ENCODE measurements around the gene PIGZ.

The PIGZ gene

DNA sequence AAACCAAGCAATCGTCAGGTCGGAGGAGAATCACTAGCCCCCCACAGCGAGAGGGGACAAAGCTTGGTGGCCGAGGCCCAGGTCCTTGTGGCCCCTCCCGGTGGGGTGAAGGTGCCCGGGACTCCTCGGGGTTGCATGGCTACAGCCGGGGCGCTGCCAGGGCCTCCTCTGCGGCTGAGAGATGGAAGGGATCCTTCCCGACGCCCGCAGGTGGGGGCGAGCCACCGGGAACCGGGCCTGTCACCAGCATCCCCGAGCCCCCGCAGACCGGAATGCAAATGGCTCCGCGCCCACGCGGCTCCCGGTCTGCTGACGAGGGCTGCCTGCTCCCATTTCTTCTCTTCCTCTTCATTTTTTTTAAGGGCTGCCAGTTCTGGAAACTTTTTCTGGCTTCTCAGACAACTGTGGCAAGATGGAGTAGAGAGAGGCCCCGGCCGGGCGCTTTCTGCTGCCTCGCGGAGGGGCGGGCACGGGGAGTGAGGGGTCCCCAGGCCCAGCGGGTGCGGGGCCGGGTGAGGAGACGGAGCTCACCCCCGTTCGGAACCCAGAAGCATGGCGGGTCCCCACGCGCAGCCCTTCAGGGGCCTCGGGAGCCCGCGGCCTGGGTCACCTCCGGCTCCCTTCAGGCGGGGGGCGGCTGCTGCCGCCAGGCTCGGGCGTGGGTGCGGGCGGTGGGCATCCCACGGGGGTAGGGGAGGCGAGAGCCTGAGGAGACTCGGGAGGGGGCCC lies 33.5 kb upstream of the PIGZ start:
- no peak for DNase-seq

DNA sequence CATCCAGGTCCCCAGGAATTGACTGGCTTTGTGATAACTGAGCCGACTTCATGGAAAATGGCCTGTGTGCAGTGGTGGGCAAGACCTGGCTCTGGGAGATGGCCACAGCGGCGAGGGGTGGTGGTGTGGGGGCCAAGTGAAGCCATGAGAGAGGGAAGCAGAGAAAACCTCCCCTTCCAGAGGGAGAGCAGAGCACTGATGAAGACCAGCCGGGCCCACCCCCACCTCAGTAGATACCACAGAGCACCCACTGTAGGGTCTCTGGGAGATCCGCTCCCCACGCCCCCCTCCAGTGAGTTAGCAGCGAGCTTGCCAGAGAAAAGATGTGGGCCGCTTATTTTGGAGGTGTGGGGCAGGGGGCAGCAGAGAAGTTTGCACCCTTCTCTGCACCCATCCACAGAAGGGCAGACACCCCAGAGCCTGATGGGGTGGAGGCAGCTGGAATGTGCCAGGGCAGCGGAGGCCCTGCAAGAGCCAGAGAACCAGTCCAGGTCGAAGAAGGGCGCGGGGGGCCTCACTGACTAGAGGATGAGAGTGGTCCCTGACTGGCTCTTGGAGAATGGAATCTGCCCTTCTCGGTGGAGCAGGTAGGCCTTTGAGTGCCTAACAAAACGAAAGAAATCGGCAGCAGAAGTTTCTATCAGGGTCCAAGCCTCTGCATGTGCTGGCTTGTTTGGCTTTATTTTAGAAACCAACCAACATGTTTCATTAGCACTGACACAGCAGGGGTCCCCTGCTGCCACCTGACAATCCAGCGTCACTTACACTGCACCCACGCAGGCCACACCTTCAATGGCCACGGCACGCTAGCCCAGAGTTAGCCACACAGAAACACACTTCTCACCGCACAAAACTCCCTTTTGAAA lies 32.7 kb upstream of the PIGZ start:
- peak in 1 of 2 donors; percentile 1 for DNase-seq

DNA sequence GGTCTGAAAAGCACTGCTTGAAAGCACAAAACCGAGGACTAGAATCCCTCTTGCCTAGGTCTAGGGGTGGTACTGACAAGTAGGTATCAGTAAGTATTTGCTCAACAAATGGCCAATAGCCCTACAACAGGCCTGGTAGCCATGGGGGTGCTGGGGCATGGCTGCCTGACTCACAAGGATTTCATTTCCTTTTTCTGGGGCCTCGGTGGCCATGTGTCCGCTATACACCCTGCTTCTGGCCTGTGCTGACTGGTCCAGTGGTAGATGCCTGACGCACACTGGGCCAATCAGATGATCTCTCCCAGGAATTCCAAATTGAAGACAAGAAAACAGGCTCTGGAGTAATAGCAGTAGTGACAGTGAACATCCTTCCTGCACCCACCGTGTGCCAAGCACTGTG lies 31.6 kb upstream of the PIGZ start:
- DNase-seq, result no peak

DNA sequence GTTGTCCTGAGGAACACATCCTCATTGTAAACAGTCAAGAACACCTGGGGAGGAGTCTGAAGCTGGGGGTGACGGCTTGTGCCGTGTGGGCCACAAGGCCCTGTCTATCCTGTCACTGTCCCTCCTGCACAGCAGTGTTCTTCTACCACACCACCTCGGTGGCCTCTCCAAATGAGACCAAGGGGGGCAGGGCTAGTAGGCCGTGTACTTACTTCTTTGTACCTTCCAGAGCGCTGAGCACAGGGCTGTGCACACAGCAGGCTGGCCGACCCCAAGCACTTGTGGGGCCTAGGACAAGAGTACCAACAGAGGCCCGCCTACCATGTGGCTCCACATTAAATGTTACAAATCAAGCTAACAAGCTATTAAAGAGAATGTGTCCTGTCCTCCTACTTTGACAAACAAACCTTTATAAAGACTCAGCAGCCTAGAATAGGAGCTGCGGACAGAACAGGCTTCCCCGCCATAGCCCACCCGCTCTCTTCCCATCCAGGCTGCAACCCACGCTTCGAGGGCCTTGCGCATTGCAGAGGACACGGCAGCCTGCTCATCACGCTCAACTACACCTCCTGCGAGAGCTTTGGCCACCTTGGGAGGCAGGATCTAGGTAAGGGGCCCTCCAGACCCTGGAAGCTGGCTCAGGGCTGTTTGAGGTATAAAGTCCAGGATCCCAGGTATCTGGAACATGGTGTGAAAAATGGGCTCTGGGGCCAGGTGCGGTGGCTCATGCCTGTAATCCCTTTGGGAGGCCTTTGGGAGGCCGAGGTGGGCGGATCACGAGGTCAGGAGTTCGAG lies 30.5 kb upstream of the PIGZ start:
- no peak for DNase-seq

DNA sequence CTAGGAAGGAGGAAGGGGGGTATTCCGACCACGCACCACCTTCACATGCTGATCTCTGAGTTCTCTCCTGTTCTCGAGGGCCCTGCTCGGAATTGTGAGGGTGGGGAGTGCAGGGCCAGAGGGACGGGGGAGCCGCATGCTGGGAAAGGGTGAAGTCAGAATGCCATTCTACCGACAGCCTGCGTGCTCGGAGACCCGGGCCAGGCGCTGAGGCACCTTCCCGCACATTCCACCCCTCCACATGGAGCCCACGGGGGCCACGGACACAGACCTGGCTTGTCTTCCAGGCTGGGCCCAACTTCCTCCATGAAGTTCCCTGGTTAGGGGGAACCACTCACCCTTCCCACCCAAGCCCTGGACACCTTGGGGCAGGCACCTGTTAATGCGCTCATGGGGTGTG lies 28.7 kb upstream of the PIGZ start:
- no peak for DNase-seq

DNA sequence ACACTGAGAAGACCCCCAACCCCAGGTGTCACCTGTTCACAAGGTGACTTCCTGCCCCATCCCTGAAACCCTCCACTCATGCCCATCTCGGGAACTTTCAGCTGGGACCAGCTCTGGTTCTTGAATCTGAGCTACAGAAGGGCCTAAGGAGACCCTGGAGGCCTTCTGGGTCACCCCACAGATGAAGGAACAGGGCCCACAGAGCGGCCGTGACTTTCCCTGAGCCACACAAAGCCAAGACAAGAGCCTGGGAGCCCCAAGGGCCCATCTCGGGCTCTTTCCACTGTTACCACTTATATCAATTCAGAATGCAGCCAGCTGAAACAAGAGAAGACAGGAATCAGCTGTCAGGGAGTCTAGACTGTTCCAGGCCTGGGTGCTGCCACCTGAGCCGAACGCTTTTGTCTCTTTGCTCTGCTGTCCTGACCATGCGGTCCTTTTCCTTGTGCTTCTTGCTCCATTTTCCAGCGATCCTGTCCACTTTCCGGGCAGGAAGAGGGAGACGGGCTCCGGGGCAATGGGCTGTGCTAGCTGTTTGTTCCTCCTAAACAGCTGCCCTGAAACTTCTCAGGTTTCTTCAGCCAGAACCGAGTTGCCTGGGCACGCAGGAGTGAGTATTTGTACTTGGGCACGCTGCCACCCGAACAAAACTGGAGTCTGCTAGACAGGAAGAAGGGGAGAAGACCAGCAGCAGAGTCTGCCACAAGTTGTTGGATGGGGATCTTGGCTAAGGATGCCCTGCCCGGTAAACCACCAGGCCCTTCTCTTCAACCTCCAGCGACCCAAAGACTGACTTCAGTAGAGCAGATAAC lies 28.0 kb upstream of the PIGZ start:
- DNase-seq, result no peak

DNA sequence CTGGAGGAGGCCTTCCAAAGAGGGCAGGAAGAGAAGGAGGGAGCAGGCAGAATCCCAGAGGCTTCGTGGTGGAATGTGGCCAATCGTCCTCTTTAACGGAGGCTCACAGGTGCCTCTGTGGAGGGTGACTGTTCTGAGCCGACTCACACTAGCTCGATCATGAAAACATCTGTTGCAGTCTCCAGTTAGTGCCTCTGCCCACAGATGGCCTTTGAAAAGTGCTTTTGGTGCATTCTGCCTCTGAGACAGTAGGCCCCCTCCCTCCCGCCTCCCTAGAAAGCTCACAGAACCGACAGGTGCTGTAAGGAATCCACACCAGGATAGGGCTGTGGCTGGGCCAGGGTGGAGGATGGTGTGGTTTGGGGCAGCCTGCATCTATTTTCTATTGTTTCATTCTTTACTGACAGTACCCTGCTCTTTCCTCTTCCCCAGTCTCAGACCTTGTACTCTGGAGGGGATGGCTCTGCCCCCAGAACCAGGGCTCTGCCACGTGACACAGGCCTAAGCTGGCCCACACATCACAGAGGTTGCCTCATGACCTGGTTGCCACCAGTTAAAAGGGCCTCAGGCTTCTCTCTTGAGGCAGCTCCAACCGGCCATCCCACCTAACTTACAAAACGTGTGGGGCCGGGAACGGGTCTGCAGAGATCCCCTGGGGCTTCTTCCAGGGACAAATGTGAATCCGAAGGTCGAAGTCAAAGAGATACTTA lies 27.2 kb upstream of the PIGZ start:
- DNase-seq, result no peak

DNA sequence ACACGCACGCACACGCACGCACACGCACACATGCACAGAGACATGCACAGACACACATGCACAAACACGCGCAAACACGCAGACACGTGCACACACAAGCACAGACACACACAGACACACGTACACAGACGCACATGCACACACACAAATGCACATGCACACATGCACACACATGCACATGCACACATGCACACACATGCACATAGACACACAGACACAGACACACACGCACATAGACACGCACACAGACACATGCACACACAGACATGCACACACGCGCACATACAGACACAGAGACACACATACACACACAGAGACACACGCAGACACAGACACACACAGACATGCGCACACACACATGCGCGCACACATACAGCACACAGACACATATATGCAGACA lies 26.4 kb upstream of the PIGZ start:
- no peak for DNase-seq

DNA sequence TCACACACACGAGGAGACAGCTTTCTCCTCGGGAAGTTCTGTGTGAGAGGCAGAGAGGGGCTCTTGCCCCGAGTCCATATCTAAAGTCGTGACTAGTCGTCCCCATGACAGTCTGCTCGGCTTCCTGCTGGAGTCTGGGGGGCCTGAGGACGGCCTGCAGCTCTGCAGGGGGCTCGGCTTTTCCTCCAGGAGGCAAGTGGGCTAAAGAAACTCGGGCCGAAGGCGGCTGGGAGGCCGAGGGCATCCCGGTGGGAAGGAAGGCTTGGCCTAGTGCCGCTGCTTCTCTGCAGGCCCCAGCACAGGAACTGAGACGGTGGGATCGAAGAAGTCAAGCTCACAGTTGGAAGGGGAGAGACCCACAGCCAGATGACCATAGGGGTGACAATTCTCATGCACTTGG lies 25.4 kb upstream of the PIGZ start:
- no peak for DNase-seq

DNA sequence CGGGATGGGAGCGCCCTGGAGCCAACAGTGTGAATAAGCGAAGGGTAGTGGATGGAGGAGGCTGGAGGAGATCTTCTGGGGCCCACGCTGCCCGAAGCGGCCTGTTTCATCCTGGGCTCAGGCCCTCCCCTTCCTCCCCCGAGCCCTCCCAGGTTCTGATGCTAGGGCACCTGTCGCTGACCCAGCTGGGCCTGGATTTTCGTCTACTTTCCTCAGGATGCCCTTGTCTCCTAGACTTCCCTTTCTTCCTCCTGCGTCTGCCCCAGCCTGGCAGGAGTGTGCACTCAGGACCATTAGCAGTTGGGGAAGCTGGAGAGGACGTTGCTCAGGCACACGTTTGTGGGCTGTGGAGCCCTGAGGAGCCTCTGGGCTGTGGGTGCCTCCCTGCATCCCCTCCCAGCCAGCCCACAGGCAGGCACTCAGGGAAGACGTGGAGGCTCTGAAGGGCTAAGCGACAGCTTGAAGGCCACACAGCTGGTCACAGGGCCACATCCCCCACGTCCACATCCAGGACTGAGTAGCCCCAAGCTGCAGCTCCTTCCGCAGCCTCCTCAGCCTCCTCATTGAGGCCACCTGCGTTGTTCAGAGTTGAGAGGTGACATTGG lies 23.9 kb upstream of the PIGZ start:
- no peak for DNase-seq

DNA sequence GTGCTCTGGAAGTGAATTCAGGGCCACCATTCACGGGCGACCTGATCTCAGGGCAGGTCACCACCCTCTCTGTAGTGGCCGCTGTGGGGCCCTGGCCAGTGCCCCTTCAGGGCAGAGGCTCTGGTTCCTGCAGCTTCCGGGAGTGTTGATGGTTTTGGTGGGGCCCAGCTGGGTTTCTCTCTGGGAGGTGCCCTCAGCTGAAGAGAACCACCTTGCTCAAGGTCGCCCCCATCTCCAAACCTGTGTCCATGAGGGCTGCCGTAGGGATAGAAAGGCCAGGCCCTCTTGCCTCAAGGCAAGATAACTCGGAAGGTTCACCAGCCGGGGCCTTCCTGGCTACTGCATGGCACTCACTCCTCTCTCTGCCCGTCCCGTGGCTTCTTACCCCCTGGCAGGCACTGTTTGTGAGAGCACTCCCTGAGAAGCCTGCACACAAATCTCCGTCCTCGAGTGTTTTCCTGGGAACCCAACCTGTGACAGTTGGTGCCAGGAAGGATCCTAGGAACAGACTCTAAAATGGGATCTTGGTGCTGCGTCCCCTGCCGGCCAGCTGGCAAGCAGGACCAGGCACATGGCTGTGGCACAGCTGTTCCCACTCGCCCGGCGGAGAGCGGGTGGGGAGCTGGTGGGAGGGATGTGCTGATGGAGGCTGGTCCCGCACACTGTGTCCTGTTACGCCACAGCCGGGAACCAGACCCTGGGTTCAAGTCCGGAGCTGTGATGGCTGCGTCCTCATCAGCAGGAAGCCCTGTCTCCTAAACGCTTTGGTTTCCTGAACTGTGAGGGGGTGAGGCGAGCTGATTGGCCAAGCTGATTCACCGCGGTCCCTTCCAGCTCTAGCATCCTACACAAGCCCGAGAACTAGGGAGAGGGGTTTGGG lies 23.2 kb upstream of the PIGZ start:
- no peak for DNase-seq

DNA sequence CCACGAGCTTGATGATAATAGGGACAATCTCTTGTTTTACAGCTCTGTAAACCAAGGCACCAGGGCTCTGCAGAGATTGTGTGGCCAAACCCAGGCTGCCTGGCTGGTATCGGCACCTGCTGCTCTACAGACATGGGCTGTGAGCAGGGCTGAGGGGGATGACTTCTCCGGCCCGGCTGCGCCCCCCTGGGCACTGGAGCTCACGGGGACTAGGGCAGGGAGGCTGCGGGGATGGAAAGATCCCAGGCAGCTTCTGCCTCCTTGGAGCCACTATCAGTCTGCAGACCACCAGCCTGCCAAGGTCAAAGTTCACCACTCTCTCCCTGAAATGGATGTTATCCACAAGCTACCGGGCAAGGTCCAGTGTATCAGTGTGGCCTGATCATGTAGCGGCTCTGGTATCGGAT lies 22.0 kb upstream of the PIGZ start:
- DNase-seq, result no peak

DNA sequence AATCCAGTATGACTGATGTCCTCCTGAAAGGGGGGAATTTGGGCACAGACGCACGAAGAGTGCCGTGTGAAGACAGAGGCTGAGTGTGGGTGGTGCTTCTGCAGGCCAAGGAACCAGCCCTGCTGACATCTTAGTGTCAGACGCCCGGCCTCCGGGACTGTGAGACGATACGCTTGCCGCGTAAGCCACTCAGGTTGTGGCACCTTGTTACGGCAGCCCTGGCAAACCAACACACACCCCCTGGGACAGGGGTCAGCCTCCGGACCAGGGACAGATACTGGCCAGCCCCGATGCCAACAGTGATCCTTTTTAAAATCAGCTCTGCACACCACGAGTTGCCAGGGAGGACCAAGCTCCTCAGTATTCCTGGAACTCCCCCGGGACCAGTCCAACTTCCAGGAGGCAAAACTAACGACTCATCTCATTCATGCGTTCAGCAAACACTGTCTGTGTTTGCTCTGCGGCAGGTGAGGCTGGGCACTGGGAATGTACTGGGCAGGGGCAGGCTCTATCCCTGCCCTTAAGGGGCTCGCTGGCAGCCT lies 21.2 kb upstream of the PIGZ start:
- DNase-seq, result no peak

DNA sequence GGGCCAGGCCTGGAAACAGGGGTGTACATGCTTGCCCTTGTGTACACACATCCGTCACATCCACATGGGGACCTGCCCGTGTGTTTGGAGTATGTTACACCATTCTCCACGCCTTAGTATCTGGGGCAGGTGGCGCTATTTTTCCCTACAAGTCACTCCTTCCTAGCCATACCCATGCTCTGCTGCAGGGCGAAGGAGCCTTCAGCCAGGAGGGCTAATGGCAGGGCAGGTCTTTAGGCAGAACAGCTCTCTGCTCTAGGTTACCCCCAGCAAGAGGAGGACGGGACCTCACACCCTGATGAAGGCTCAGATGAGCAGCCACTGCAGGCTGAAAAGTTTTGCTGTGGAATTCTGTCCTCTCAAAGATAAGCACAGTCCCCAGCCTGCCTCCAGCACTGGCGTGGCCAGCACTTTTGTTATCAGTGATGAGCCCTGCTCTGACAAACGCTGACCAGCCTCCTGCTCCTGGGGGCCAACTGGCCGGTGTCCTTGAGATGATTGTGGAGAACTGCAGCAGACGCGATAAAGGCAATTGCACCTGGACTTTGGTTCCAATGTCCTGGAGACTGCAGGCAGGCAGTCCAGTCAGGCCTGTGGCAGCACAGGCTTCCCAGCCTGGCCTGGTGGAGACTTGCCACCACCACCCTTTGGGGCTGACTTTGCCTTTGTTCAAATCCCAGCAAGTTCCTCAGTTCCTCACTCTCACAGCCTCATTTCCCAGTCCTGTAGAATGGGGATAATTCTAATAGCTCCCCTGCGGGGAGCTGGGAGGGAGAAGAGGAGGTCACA lies 19.8 kb upstream of the PIGZ start:
- DNase-seq, result no peak

DNA sequence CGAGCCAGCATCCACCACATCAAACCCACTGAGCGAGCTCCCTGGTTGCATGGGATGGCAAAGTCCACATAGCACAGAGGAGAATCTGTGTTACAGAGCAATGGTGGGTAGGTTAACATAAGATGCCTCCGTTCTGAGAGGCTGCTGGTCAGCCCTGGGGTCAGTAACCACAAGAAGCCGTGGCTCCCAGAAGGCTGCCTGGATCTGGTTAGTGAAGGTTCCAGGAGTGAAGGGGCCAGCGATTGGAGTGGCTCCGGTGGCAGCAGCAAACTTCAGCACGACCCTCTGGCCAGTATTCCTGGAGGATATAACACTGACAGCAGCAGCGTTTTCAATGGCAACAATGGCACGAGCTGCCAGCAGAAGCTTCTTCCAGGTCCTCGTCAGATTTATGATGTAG lies 18.4 kb upstream of the PIGZ start:
- DNase-seq, result no peak

DNA sequence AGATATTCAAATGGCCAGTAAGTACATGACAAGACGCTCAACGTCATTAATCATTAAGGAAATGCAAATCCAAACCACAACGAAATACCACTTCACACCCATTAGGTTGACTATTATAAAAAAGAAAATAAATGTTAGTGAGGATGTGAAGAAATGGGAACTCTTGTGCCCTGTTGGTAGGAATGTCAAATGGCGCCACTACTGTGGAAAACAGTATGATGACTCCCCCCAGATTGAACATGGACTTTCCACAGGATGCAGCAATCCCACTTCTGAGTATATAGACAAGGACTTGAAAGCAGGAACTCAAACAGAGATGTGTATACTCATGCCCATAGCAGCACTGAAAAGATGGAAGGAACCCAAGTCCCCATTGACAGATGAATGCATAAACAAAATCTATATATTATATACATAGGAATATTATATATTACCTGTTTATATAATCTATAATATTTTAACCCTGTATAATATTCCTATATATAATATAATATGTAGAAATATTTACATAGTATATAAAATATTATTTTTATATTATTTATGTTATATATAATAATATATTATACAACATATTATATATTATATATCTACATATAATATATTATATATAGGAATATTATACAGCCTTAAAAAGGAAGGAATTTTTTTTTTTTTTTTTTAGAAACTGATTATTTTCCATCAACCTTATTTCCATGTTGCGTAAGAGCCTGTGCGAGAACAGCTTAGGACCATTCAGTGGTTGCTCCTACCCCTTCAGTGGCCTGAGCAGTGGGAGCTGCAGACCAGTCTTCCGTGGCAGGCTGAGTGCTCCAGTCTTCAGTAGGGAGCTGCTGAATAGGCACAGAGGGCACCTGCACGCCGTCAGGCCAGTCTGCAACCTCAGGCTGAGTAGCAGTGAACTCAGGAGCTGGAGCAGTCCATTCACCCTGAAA lies 17.6 kb upstream of the PIGZ start:
- DNase-seq, result no peak

DNA sequence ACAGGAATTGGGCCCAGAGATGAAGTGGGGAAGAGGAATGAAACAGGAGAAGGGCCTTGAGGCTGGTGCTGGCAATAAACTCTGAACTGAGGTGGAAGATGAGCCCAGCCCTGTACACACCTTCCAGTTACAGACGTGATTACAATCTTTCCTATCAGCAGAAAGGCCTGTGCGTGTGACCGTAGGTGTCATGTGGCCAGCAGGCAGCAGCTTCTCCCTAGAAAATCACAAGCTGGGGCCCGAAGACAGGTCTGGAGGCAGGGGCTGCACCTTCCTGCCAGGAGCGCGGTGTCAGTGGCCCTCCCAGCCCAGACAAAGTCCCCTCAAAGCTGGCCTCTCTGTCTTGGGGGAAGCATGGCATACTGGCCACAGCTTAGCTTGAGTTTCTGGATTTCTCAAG lies 16.7 kb upstream of the PIGZ start:
- DNase-seq, result no peak

DNA sequence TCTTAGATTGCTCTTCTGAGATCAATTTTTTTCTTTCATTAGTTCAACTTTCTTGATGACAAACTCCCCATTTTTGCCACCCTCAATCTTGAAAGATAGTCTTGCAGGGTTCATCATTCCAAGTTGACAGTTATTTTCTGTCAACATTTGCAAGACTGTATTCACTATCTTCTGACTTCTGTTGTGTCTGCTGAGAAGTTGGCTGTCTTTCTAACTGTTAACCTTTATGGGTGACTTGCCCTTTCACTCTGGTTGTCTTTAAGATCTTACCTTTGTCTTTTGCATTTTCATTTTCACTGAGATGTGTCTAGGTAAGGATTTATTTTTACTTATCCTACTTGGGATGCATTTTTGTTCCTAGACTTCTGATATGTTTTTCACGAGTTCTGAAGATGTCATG lies 14.6 kb upstream of the PIGZ start:
- DNase-seq, result no peak
